CD4-positive, alpha-beta T cell treated with Interleukin-10 for 1 hour (primary cell): ENCODE data around the gene MARCHF3.
A peak's percentile ranks its signal among the peaks of the same experiment; 100 is the strongest.
"Not testable (repeated sequence)": the region's sequence is repeated elsewhere in the genome, so short reads cannot be mapped to it uniquely, and the experiment has no call there.

Experiments used
- DNase-seq: peaks from one replicate; pipeline ENCODE4 v3.0.0-alpha.2; 2020

MARCHF3 gene

GRCh38 chr5:127030259-127031146 lies at the start of gene MARCHF3:
MARCHF3 (minus strand) TSS chr5:127030558; CDS start chr5:126918171, 112,387 bp downstream.
- DNase-seq, result peak; percentile 93

GRCh38 chr5:127079994-127080491 lies 49.7 kb upstream of the MARCHF3 start:
- no peak for DNase-seq

- no peak for DNase-seq
Observed at GRCh38 chr5:127077366-127077765, 47.0 kb upstream of the MARCHF3 start.

GRCh38 chr5:127076315-127077129 lies 46.2 kb upstream of the MARCHF3 start:
- DNase-seq, result no peak

- no peak for DNase-seq
Observed at GRCh38 chr5:127074466-127074865, 44.1 kb upstream of the MARCHF3 start.

- DNase-seq, result peak; percentile 72
Observed at GRCh38 chr5:127072861-127073846, 42.8 kb upstream of the MARCHF3 start, which contains the start of gene C5orf63. C5orf63 (minus strand) TSS chr5:127073502; CDS start chr5:127058995, 14,507 bp downstream.

- DNase-seq, result no peak
Observed at GRCh38 chr5:127070243-127070642, 39.9 kb upstream of the MARCHF3 start.

GRCh38 chr5:127068493-127069214 lies 38.3 kb upstream of the MARCHF3 start:
- DNase-seq, result no peak

GRCh38 chr5:127066721-127067120 lies 36.4 kb upstream of the MARCHF3 start:
- DNase-seq, result no peak

- DNase-seq, result no peak
Observed at GRCh38 chr5:127064253-127064840, 34.0 kb upstream of the MARCHF3 start.

- DNase-seq, result no peak
Observed at GRCh38 chr5:127063257-127063913, 33.0 kb upstream of the MARCHF3 start.

GRCh38 chr5:127061956-127062355 lies 31.6 kb upstream of the MARCHF3 start:
- no peak for DNase-seq

- no peak for DNase-seq
Observed at GRCh38 chr5:127061537-127061936, 31.2 kb upstream of the MARCHF3 start.

GRCh38 chr5:127060470-127060985 lies 30.2 kb upstream of the MARCHF3 start:
- no peak for DNase-seq

GRCh38 chr5:127056896-127057295 lies 26.5 kb upstream of the MARCHF3 start:
- no peak for DNase-seq

- no peak for DNase-seq
Observed at GRCh38 chr5:127055880-127056653, 25.7 kb upstream of the MARCHF3 start.

GRCh38 chr5:127053551-127053950 lies 23.2 kb upstream of the MARCHF3 start:
- not testable (repeated sequence) for DNase-seq

- no peak for DNase-seq
Observed at GRCh38 chr5:127053049-127053448, 22.7 kb upstream of the MARCHF3 start.

GRCh38 chr5:127051591-127051990 lies 21.2 kb upstream of the MARCHF3 start:
- no peak for DNase-seq
